Measurements from ENCODE around the gene DCAF7.
A peak's percentile ranks its signal among the peaks of the same experiment; 100 is the strongest.

The DCAF7 gene

GRCh38 chr17:63549946-63550816 lies at the start of gene DCAF7:
Gene DCAF7, plus strand, starts transcription at chr17:63550477. Its CDS starts 201 bp downstream, at chr17:63550678.
- Histone ChIP-seq H3K4me1 (ENCODE audit: control insufficient read depth, insufficient read depth, low read length, unreplicated experiment) (peaks cover 11% of the 10 kb centered on the region), H2AFZ (ENCODE audit: low read length, unreplicated experiment) (peak within 1 kb of the TSS; percentile 59), H3K4me3 (ENCODE audit: low read depth, low read length) (peak within 1 kb of the TSS; percentile 80), H3K79me2 (ENCODE audit: control insufficient read depth, insufficient read depth, low read length, unreplicated experiment) (peaks cover 47% of the 10 kb centered on the region), H3K27ac (ENCODE audit: low read depth, low read length) (peak within 1 kb of the TSS; percentile 68), H3K27me3 (ENCODE audit: insufficient read depth, low read length) (no peaks in the 10 kb centered on the region), H3K36me3 (ENCODE audit: insufficient read depth, low read length) (no peaks in the 10 kb centered on the region)

GRCh38 chr17:63500543-63501390 lies 49.5 kb upstream of the DCAF7 start:
- no peaks in the 10 kb centered on the region for H3K4me1 ChIP-seq (ENCODE audit: control insufficient read depth, insufficient read depth, low read length, unreplicated experiment)
- H3K36me3 ChIP-seq (ENCODE audit: insufficient read depth, low read length), result no peaks in the 10 kb centered on the region
- no peak overlapping the region for H3K27ac ChIP-seq (ENCODE audit: low read depth, low read length)
- no peak overlapping the region for H3K4me3 ChIP-seq (ENCODE audit: low read depth, low read length)
- H3K27me3 ChIP-seq (ENCODE audit: insufficient read depth, low read length), result peaks cover 47% of the 10 kb centered on the region
- no peaks in the 10 kb centered on the region for H3K79me2 ChIP-seq (ENCODE audit: control insufficient read depth, insufficient read depth, low read length, unreplicated experiment)
- no peak overlapping the region for H2AFZ ChIP-seq (ENCODE audit: low read length, unreplicated experiment)

- Histone ChIP-seq H3K79me2 (ENCODE audit: control insufficient read depth, insufficient read depth, low read length, unreplicated experiment) (no peaks in the 10 kb centered on the region), H2AFZ (ENCODE audit: low read length, unreplicated experiment) (no peak overlapping the region), H3K27ac (ENCODE audit: low read depth, low read length) (no peak overlapping the region), H3K36me3 (ENCODE audit: insufficient read depth, low read length) (no peaks in the 10 kb centered on the region), H3K4me1 (ENCODE audit: control insufficient read depth, insufficient read depth, low read length, unreplicated experiment) (no peaks in the 10 kb centered on the region), H3K4me3 (ENCODE audit: low read depth, low read length) (no peak overlapping the region), H3K27me3 (ENCODE audit: insufficient read depth, low read length) (peaks cover 73% of the 10 kb centered on the region)
Measured at GRCh38 chr17:63503341-63503705, 47.0 kb upstream of the DCAF7 start.

- Histone ChIP-seq H3K27ac (ENCODE audit: low read depth, low read length) (no peak overlapping the region), H3K4me3 (ENCODE audit: low read depth, low read length) (no peak overlapping the region)
Measured at GRCh38 chr17:63504261-63504660, 46.0 kb upstream of the DCAF7 start.

GRCh38 chr17:63505341-63505740 lies 44.9 kb upstream of the DCAF7 start:
- no peaks in the 10 kb centered on the region for H3K36me3 ChIP-seq (ENCODE audit: insufficient read depth, low read length)
- H3K79me2 ChIP-seq (ENCODE audit: control insufficient read depth, insufficient read depth, low read length, unreplicated experiment), result no peaks in the 10 kb centered on the region
- H3K4me3 ChIP-seq (ENCODE audit: low read depth, low read length), result no peak overlapping the region
- no peaks in the 10 kb centered on the region for H3K4me1 ChIP-seq (ENCODE audit: control insufficient read depth, insufficient read depth, low read length, unreplicated experiment)
- H3K27ac ChIP-seq (ENCODE audit: low read depth, low read length), result no peak overlapping the region
- peaks cover 75% of the 10 kb centered on the region for H3K27me3 ChIP-seq (ENCODE audit: insufficient read depth, low read length)
- H2AFZ ChIP-seq (ENCODE audit: low read length, unreplicated experiment), result no peak overlapping the region

More at GRCh38 chr17:63504261-63504660, 46.0 kb upstream of the DCAF7 start:
- Histone ChIP-seq H3K79me2 (ENCODE audit: control insufficient read depth, insufficient read depth, low read length, unreplicated experiment) (no peaks in the 10 kb centered on the region), H3K36me3 (ENCODE audit: insufficient read depth, low read length) (no peaks in the 10 kb centered on the region), H3K4me1 (ENCODE audit: control insufficient read depth, insufficient read depth, low read length, unreplicated experiment) (no peaks in the 10 kb centered on the region), H2AFZ (ENCODE audit: low read length, unreplicated experiment) (no peak overlapping the region), H3K27me3 (ENCODE audit: insufficient read depth, low read length) (peaks cover 75% of the 10 kb centered on the region)

GRCh38 chr17:63506627-63507026 lies 43.6 kb upstream of the DCAF7 start:
- no peaks in the 10 kb centered on the region for H3K4me1 ChIP-seq (ENCODE audit: control insufficient read depth, insufficient read depth, low read length, unreplicated experiment)
- H3K79me2 ChIP-seq (ENCODE audit: control insufficient read depth, insufficient read depth, low read length, unreplicated experiment), result no peaks in the 10 kb centered on the region
- no peak overlapping the region for H2AFZ ChIP-seq (ENCODE audit: low read length, unreplicated experiment)
- H3K27ac ChIP-seq (ENCODE audit: low read depth, low read length), result no peak overlapping the region
- no peak overlapping the region for H3K4me3 ChIP-seq (ENCODE audit: low read depth, low read length)
- H3K27me3 ChIP-seq (ENCODE audit: insufficient read depth, low read length), result peaks cover 63% of the 10 kb centered on the region
- H3K36me3 ChIP-seq (ENCODE audit: insufficient read depth, low read length), result no peaks in the 10 kb centered on the region

GRCh38 chr17:63511331-63511730 lies 38.9 kb upstream of the DCAF7 start:
- Histone ChIP-seq H3K4me1 (ENCODE audit: control insufficient read depth, insufficient read depth, low read length, unreplicated experiment) (no peaks in the 10 kb centered on the region), H3K79me2 (ENCODE audit: control insufficient read depth, insufficient read depth, low read length, unreplicated experiment) (no peaks in the 10 kb centered on the region), H3K27ac (ENCODE audit: low read depth, low read length) (no peak overlapping the region), H3K27me3 (ENCODE audit: insufficient read depth, low read length) (peaks cover 34% of the 10 kb centered on the region), H2AFZ (ENCODE audit: low read length, unreplicated experiment) (no peak overlapping the region), H3K4me3 (ENCODE audit: low read depth, low read length) (no peak overlapping the region), H3K36me3 (ENCODE audit: insufficient read depth, low read length) (no peaks in the 10 kb centered on the region)

- H2AFZ ChIP-seq (ENCODE audit: low read length, unreplicated experiment), result no peak overlapping the region
- peaks cover 9% of the 10 kb centered on the region for H3K4me1 ChIP-seq (ENCODE audit: control insufficient read depth, insufficient read depth, low read length, unreplicated experiment)
- H3K27me3 ChIP-seq (ENCODE audit: insufficient read depth, low read length), result peaks cover 23% of the 10 kb centered on the region
- H3K4me3 ChIP-seq (ENCODE audit: low read depth, low read length), result no peak overlapping the region
- H3K36me3 ChIP-seq (ENCODE audit: insufficient read depth, low read length), result no peaks in the 10 kb centered on the region
- H3K27ac ChIP-seq (ENCODE audit: low read depth, low read length), result no peak overlapping the region
- H3K79me2 ChIP-seq (ENCODE audit: control insufficient read depth, insufficient read depth, low read length, unreplicated experiment), result no peaks in the 10 kb centered on the region
Measured at GRCh38 chr17:63512388-63512787, 37.9 kb upstream of the DCAF7 start.

- Histone ChIP-seq H3K79me2 (ENCODE audit: control insufficient read depth, insufficient read depth, low read length, unreplicated experiment) (no peaks in the 10 kb centered on the region), H3K36me3 (ENCODE audit: insufficient read depth, low read length) (no peaks in the 10 kb centered on the region), H3K4me1 (ENCODE audit: control insufficient read depth, insufficient read depth, low read length, unreplicated experiment) (peaks cover 14% of the 10 kb centered on the region), H3K4me3 (ENCODE audit: low read depth, low read length) (no peak overlapping the region), H3K27me3 (ENCODE audit: insufficient read depth, low read length) (peaks cover 16% of the 10 kb centered on the region), H3K27ac (ENCODE audit: low read depth, low read length) (no peak overlapping the region), H2AFZ (ENCODE audit: low read length, unreplicated experiment) (no peak overlapping the region)
Measured at GRCh38 chr17:63512896-63513644, 37.2 kb upstream of the DCAF7 start.

- no peaks in the 10 kb centered on the region for H3K36me3 ChIP-seq (ENCODE audit: insufficient read depth, low read length)
- H3K27ac ChIP-seq (ENCODE audit: low read depth, low read length), result no peak overlapping the region
- no peaks in the 10 kb centered on the region for H3K79me2 ChIP-seq (ENCODE audit: control insufficient read depth, insufficient read depth, low read length, unreplicated experiment)
- H3K27me3 ChIP-seq (ENCODE audit: insufficient read depth, low read length), result peaks cover 11% of the 10 kb centered on the region
- H2AFZ ChIP-seq (ENCODE audit: low read length, unreplicated experiment), result no peak overlapping the region
- no peak overlapping the region for H3K4me3 ChIP-seq (ENCODE audit: low read depth, low read length)
- peaks cover 14% of the 10 kb centered on the region for H3K4me1 ChIP-seq (ENCODE audit: control insufficient read depth, insufficient read depth, low read length, unreplicated experiment)
Measured at GRCh38 chr17:63514477-63514876, 35.8 kb upstream of the DCAF7 start.
